NCI-H2196 (cell line): ENCODE data around the gene FOXK2.

ENCODE experiments used
- DNase-seq: peaks from one replicate; lab custom pipeline; 2025; ENCODE audit not compliant: unreplicated experiment; lab: John Stamatoyannopoulos, UW

FOXK2 gene

GRCh38 chr17:82587234-82588086, 67.9 kb downstream of the FOXK2 start:
- no peak for DNase-seq

GRCh38 chr17:82588266-82589175, 69.0 kb downstream of the FOXK2 start:
- DNase-seq, result no peak

GRCh38 chr17:82589851-82590180, 70.3 kb downstream of the FOXK2 start:
- DNase-seq, result no peak

DNA sequence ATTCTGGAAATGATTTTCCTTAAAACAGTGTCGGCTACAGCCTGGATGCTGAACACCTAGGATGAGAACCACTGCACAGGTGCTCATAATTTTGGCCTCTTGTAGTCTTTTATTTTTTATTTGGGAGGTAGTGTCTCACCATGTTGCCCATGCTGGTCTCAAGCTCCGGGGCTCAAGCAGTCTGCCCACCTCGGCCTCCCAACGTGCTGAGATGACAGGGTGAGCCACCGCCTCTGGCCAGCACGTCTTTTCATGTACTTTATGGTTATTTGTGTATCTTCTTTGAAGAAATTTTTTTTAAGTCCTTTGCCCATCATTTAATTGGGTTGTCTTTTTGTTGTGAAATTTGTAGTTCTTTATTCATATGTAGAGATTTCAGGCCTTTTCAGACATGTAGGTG, 70.7 kb downstream of the FOXK2 start:
- no peak for DNase-seq

DNA sequence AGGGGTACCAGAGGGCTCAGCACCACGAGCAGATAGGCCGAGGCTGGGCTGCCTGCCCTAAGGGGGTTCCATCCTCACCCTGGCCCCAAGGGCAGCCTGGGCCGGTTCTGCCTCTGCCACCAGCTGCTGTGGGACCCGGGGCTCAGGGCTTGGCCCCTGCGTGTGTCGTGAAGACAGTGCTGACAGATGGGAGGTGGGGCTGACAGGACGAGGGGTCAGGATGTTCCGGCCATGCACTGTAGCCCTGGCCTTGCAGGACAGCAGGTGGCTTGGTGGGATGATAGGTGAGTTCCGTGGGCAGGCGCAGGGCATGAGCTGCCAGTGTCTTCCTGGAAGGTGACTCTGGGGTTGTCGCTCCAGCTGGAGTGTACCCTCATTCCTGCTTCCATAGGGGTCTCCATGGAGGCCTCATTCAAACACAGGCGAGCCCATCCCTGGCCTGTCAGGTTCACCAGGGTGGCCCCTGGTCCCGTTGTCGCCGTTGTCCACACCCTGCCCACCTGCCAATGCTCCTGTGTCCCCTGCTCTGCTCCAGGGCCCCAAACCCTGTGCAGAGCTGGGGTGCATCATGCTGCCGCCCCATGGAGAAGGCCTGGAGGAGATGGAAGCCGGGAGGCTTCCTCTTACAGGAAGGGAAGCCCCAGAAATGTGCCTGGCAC, 71.5 kb downstream of the FOXK2 start:
- DNase-seq, result no peak

DNA sequence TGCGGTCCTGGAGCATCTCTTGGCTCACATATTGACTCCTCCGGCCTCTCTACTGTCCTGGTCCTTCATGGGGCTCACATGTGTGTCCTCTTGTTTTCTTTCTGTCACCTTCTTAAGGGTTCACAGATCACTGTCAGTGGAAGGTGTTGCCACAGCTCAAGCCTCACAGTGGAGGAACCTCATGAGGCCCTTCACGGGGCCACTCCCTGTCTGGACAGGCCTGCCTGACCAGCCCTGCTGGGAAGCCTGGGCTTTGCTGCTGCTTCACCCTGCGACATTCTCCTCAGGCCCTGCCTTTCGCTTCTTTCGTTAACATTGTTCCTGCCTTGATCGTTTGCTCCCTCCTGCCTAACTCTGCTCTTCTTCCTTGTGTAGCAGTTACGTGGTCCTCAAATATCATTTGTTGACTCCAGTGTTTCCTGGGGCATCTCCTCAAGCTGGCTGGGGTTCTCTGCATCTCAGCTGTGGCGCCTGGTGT, 72.8 kb downstream of the FOXK2 start:
- no peak for DNase-seq

- DNase-seq, result peak; percentile 87
Measured at GRCh38 chr17:82592767-82593589, 73.4 kb downstream of the FOXK2 start.

DNA sequence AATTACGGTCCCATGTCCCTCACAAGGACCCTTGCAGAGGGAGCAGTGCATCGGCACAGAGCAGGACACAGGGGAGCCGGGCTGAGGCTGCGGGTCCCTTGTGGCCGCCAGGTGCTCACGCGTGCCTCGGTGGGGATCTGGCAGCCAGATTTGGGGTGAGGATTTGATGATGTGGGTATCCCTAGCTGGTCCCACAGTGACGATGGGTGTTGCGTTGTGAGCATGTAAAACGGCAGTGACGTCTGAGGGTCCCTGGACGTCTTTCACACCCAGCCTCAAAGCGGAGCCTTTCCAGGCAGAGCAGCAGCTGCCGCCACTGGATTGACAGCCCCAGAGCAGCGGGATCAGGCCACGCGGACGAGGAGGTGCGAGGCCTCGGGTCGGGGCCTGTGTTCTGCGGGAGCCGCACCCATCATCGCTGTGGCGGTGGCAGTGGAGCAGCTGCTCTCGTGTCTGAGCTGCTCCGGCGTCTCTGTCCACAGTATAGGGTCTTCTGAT, 74.1 kb downstream of the FOXK2 start:
- DNase-seq, result no peak

DNA sequence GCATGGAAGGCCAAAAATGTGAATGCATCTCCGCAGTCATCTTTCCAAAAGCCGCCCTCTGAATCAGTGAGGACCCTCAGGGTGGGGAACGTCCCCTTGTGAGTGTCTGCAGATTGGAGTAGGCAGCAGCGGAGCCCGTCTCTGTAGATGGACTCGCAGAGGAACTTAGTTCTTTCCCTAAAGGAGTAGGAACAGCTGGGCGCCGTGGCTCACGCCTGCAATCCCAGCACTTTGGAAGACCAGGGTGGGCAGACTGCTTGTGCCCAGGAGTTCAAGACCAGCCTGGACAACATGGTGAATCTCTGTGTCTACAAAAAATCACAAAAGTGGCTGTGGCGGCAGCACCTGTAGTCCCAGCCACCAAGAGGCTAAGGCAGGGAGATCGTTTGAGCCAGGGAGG, 75.0 kb downstream of the FOXK2 start:
- no peak for DNase-seq

GRCh38 chr17:82595893-82596292, 76.4 kb downstream of the FOXK2 start:
- DNase-seq, result no peak

GRCh38 chr17:82596296-82596695, 76.8 kb downstream of the FOXK2 start:
- DNase-seq, result no peak

DNA sequence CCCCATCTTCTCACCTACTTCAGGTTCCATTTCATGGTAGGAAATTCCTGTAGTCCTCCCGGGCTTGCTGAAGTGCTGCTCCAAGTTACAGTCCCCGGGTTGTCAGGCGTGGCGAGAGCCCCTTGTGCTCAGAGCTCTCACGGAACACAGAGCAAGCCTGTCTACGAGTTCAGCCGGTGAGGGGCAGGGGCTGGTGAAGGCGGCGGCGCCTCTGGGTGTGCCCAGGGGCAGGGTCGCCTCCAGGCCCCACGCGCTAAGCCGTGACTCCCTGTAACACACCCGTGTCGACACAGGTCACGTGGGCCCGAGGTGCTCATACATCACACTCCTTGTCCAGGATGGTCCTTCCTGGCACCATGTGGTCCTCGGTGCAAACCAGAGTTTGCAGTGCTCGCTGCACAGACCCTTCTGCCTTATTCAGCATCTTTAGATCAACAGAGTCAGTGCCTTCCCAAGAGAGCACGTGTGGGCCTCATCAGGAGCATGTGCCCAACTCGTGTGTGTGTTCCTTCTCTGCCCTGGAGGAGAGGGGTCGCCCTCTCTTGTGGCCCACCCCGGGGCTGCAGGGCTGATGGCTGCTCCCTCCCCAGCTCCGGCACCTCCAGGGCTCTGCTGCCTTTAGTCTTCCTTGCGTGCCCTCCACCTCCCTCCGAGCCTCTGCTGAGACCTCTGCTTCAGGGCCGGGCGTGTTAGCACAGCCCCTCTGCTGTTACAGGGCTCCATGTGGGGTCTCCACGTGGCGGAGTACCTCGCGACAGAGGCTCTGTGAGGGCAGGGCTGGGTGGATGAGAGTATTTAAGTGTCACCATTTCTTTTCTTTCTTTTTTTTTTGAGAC, 77.5 kb downstream of the FOXK2 start:
- no peak for DNase-seq

DNA sequence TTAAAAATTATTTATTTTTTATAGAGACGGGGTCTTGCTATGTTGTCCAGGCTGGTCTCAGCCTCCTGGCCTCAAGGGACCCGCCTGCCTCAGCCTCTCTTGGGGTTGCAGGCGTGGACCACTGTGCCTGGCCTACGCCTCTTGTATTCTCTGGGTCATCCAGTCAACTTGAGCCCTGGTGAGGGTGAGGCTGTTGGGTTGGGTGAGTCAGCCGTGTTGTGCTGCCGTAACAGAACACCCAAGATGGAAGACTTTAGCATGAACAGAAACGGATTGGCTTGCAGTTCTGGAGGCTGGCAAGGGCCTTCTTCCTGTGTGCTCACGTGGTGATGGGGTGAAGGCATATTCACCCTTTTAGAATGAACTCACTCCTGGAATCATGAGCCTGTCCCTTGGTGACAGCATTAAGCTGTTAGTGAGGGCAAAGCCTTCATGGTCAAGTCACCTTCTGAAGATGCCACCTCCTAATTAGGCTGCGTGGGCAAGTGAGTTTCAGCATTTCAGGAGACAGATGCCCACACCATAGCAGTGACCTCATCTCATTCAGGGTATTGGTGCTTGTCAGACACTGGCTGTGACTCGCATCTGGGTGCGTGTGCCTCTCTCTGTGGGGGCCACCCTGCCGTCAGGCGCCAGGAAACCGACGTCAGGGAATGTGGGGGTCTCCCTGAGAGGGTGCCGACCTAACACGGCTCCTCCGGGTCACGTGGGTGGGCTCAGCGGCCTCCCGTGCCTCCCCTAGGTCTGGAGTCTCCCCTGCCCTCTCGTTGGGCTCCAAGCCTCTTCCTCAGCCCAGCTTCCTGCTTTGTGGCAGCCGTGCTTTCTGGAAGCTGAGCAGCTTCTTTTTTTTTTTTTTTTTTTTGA, 79.0 kb downstream of the FOXK2 start:
- no peak for DNase-seq

DNA sequence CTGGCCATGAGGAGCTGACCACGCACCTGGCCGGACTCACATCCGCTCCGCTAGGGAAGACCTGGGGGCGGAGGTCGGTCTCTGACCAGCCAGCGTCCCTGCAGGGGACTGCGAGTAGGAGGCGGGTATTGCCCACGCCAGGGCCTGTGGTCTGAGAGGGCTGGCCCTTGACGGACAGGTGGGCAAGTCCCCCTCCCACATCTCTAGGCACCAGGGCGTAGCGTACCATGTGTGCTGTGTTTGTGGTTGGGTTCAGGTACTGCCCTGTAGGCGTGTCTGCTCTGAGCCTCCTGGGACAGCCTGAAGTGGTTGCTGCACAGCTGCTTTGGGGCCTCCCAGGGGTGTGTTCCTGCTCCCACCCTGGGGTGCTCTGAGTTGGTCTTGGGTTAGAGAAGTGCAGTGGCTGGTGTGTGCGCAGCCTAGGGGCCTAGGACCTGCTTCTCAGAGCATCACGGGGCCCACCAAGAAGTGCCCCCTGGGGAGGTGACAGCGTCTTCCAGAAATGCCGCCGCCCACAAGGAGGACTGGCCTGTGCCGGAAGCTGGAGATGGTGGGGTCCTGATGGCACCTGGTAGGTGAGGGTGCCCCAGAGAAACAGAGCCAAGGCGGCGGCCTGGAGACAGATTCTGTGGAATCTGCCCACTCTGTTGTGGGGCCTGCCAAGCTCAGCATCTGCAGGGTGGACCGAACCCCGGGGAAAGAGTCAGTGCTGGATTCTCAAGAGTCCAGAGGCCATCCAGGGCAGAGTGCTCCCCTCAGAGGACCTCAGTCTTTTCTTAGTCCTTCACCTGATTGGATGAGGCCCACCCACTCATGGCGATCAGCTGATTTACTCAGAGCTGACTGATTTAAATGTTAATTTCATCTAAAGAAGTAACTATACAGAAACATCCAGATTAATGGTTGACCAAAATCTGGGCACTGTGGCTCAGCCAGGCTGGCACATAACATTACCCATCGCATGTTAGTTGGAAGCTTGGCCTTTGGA, 80.4 kb downstream of the FOXK2 start:
- DNase-seq, result no peak

DNA sequence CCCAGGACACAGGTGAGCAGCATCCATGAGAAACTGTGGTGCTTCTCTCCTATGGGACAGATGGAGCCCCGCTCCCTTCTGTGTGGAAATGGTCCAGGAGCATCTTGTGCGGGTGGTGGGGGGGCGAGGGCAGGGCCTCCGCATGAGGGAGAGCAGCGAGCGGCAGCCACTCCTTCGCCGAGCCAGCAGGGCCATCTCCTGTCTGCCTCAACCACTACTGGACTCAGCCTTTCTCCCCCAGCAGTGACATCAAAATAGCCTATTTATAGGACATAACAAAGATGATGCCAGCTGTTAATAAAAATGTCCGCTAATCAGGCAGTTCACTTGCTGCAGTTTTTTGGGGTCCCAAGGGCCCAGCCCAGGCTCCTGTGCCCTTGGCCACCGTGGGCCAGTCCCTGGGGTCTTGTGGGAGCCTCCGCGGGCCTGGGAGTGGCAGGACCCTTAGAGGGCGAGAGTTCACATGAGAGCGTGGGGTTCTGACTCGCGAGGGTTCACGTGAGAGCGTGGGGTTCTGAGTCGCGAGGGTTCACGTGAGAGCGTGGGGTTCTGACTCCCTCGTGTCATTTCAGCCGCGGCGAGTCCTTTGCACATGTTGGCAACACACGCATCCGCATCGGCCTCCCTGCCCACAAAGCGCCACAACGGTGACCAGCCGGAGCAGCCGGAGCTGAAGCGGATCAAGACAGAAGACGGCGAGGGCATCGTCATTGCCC, 81.4 kb downstream of the FOXK2 start:
- no peak for DNase-seq

GRCh38 chr17:82601447-82602000, 82.0 kb downstream of the FOXK2 start:
- DNase-seq, result no peak

- DNase-seq, result no peak
Measured at GRCh38 chr17:82602487-82602886, 83.0 kb downstream of the FOXK2 start.
